IPS-15b (cell line): ENCODE results near the gene HMGB1.

ENCODE experiments used
- H3K27me3 ChIP-seq: one replicate; pipeline ENCODE4 v1.6.1; 2013; ENCODE audit warnings: low read length; ENCODE audit not compliant: control insufficient read depth, insufficient read depth
- H3K36me3 ChIP-seq: one replicate; pipeline ENCODE4 v1.6.1; 2013; ENCODE audit warnings: low read length; ENCODE audit not compliant: control insufficient read depth, insufficient read depth
- H3K4me1 ChIP-seq: one replicate; pipeline ENCODE4 v1.6.1; 2013; ENCODE audit warnings: mild to moderate bottlenecking, low read length; ENCODE audit not compliant: control insufficient read depth, insufficient read depth
- H3K4me3 ChIP-seq: one replicate; pipeline ENCODE4 v1.5.1; 2013; ENCODE audit warnings: low read depth, low read length
- H3K9ac ChIP-seq: one replicate; pipeline ENCODE4 v1.6.1; 2013; ENCODE audit warnings: low read depth, mild to moderate bottlenecking, low read length
- H3K9me3 ChIP-seq: one replicate; pipeline ENCODE4 v1.6.1; 2013; ENCODE audit warnings: mild to moderate bottlenecking, low read length; ENCODE audit not compliant: control insufficient read depth, insufficient read depth

The HMGB1 gene

DNA sequence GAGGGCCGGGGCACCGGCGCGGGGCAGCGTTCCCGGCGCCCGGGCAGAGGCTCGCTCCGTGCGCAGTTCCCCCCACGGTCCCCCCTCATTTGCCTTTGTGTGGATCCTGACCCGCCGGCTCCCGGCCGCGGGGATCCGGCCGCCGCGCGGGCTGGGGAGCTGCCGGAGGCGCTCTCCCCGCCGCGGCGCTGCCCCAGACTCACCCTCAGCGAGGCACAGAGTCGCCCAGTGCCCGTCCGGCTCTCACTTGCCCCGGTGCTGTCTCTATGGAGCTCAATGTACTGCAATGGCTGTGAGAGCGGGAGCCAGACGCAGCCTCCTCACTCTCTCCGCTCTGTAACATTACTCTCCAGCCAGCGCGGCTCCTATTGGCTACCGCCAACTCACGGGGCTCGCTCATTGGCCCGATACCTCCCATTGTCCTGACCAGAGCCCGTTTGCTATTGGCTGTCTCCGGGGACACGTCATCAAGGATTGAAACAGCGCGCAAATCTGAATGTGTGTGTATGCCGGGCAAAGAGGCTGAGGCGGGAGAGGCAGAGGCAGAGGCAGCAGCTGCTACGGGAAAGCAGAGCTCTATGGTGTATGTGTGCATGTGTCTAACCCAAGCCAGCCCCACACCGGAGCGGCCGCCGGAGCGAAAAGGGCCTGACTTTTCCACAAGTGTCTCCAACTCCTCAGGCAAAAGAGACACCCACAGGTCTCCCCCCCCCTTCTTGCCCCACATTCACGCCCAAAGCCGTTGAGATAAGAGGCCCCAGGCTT lies at the start of gene HMGB1:
Gene HMGB1, minus strand, starts transcription at position 344 of the 765 bp plus-strand sequence. CDS start 2,256 bp downstream, outside the sequence.
- Histone ChIP-seq H3K36me3 (peaks cover 19% of the 10 kb centered on the region), H3K9me3 (no peaks in the 10 kb centered on the region), H3K4me3 (peak within 1 kb of the TSS; percentile 88), H3K27me3 (no peaks in the 10 kb centered on the region), H3K4me1 (peaks cover 5% of the 10 kb centered on the region), H3K9ac (peak within 1 kb of the TSS; percentile 79)

- Histone ChIP-seq H3K4me3 (no peak overlapping the region), H3K9me3 (no peaks in the 10 kb centered on the region), H3K27me3 (no peaks in the 10 kb centered on the region), H3K36me3 (no peaks in the 10 kb centered on the region), H3K9ac (no peak overlapping the region), H3K4me1 (no peaks in the 10 kb centered on the region)
Observed at GRCh38 chr13:30510811-30511371, 45.2 kb upstream of the HMGB1 start.

DNA sequence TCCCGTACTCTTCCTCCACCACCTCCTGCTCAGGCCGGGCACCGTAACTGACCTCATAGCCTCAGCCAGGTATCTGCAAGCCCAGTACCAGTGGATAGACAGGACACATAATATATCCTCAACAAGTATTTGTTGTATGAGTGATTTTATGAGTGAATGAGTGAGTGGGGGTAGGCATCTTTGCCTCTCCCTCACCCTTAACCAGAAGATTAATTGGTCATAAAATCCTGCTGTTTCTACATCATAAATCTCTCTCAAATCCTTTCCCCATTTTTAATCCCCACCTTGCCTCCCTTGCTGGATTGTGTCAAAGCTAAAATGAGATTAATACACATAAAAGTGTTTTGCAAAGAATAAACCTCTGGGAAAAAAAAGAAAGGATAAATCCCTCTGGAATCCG lies 44.4 kb upstream of the HMGB1 start:
- Histone ChIP-seq H3K4me1 (no peaks in the 10 kb centered on the region), H3K9ac (no peak overlapping the region), H3K9me3 (no peaks in the 10 kb centered on the region), H3K36me3 (no peaks in the 10 kb centered on the region), H3K4me3 (no peak overlapping the region), H3K27me3 (no peaks in the 10 kb centered on the region)

DNA sequence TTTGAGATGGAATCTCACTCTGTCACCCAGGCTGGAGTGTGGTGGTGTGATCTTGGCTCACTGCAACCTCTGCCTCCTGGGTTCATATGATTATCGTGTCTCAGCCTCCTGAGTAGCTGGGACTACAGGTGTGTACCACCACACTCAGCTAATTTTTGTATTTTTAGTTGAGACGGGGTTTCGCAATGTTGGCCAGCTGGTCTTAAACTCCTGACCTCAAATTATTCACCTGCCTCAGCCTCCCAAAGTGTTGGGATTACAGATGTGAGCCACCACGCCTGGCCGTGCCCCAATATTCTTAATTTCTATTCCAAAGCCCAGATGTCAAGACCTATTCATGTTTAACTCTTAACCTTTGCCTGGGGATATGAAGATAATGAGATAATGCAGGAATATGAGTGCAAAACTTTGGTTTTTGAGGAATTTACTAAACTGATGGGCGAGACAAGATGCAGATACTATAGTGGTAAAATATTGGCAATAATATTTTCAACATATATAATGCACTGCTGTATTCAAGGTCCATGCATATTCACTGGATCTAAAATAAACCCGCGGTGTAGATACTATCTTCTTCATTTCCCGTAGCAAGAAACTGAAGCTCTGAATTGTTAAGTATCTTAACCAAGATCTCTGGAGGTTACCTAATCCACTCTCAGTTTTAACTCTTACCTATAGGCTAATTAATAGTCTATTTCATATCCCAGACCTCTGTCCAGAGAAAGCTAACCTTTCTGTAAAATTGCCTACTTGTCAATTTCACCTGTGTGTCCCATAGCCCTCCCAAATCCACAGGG lies 43.7 kb upstream of the HMGB1 start:
- no peaks in the 10 kb centered on the region for H3K4me1 ChIP-seq
- no peak overlapping the region for H3K9ac ChIP-seq
- no peaks in the 10 kb centered on the region for H3K9me3 ChIP-seq
- no peak overlapping the region for H3K4me3 ChIP-seq
- H3K36me3 ChIP-seq = no peaks in the 10 kb centered on the region
- no peaks in the 10 kb centered on the region for H3K27me3 ChIP-seq

DNA sequence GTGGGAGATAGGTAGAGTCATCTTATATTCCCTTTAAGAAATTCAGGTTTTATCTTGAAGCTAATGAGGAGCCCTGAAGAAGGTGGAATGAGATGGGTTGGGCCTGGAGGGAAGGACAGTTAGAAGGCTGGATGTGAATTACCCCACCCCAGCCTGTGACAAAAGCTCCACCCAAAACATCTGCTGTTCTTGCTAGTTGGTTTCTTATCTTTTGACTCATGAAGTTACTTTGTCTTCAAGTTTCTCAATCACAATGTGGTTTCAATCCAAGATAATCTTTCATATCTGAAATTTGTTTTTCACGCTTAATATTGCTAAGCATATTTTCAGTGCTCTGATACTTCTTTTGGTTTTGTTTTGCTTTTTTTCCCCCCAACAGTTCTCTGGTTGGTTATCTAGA lies 38.3 kb upstream of the HMGB1 start:
- Histone ChIP-seq H3K9ac (no peak overlapping the region), H3K4me1 (no peaks in the 10 kb centered on the region), H3K4me3 (no peak overlapping the region), H3K36me3 (no peaks in the 10 kb centered on the region), H3K9me3 (no peaks in the 10 kb centered on the region), H3K27me3 (no peaks in the 10 kb centered on the region)

- Histone ChIP-seq H3K9ac (no peak overlapping the region), H3K4me1 (no peaks in the 10 kb centered on the region), H3K27me3 (no peaks in the 10 kb centered on the region), H3K9me3 (no peaks in the 10 kb centered on the region), H3K36me3 (no peaks in the 10 kb centered on the region), H3K4me3 (no peak overlapping the region)
Observed at GRCh38 chr13:30502237-30502636, 36.5 kb upstream of the HMGB1 start.

DNA sequence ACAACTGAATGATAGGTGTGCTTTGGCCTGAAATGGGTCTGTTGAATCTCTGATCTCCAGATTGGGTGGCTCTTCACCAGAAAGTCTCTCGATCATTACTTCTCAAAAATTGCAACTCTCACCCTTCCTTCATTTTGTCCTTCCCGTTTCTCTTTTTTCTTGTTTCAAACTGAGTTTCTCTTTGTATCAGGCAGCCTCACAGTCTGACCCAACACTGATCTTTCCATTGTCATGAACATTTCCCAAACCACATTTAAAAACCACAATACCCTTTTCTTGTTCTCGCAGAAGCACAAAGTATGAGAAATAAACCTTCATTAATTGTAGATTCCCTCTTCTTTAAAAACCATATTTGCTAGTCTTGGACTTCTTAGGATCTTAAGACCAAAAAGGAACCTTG lies 33.6 kb upstream of the HMGB1 start:
- Histone ChIP-seq H3K36me3 (no peaks in the 10 kb centered on the region), H3K4me1 (no peaks in the 10 kb centered on the region), H3K9me3 (no peaks in the 10 kb centered on the region), H3K9ac (no peak overlapping the region), H3K4me3 (no peak overlapping the region), H3K27me3 (no peaks in the 10 kb centered on the region)

- Histone ChIP-seq H3K9me3 (no peaks in the 10 kb centered on the region), H3K4me1 (no peaks in the 10 kb centered on the region), H3K4me3 (no peak overlapping the region), H3K27me3 (no peaks in the 10 kb centered on the region), H3K36me3 (no peaks in the 10 kb centered on the region), H3K9ac (no peak overlapping the region)
Observed at GRCh38 chr13:30496147-30496546, 30.4 kb upstream of the HMGB1 start.

DNA sequence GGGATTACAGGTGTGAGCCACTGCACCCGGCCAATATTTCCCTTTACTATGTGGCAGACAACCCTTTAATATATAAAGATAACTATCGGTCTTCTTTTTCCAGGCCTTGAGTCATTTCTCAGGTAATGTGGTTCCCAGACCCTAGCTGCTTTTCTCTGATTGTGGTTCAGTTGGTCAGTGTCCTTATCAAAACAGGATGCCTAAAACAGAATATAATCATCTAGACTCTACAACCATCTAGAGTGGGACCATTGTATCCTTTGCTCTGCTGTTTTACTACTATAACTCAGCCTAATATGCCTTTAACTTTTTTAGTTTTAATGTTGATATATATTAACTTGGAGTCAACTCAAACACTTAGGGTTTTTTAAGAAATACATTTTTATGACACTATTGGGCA lies 30.0 kb upstream of the HMGB1 start:
- no peaks in the 10 kb centered on the region for H3K27me3 ChIP-seq
- no peaks in the 10 kb centered on the region for H3K36me3 ChIP-seq
- no peak overlapping the region for H3K9ac ChIP-seq
- no peaks in the 10 kb centered on the region for H3K4me1 ChIP-seq
- no peak overlapping the region for H3K4me3 ChIP-seq
- no peaks in the 10 kb centered on the region for H3K9me3 ChIP-seq

- Histone ChIP-seq H3K36me3 (no peaks in the 10 kb centered on the region), H3K27me3 (no peaks in the 10 kb centered on the region), H3K9ac (no peak overlapping the region), H3K4me1 (no peaks in the 10 kb centered on the region), H3K9me3 (no peaks in the 10 kb centered on the region), H3K4me3 (no peak overlapping the region)
Observed at GRCh38 chr13:30493658-30494381, 28.1 kb upstream of the HMGB1 start.

DNA sequence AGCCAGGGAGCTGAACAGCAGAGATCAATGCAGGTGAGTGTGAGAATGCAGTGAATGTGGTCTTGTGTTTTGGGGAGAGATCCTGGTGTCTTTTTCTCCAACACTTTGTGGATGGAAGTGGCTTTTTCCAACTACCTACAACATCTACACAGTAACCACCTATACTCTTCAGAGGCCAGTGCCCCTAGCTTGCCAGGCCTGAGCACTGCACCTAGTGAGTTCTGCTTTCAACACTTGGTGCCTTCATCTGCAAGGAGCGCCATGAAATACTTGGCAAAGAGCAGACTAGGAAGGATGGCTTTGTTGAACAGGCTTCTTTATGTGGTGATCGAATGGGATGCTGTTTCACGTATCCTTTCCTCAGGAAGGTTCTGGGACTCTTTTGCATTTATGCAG lies 21.3 kb upstream of the HMGB1 start:
- no peaks in the 10 kb centered on the region for H3K9me3 ChIP-seq
- no peaks in the 10 kb centered on the region for H3K36me3 ChIP-seq
- no peaks in the 10 kb centered on the region for H3K27me3 ChIP-seq
- no peak overlapping the region for H3K9ac ChIP-seq
- peaks cover 5% of the 10 kb centered on the region for H3K4me1 ChIP-seq
- H3K4me3 ChIP-seq = no peak overlapping the region
